SK-N-DZ (cell line): ENCODE results near the gene DLG1. TPM values are rescaled to one million over a fixed set of nuclear protein-coding genes. Genes with fewer than 3 reads are reported as not detected.

Experiments
- DNase-seq: peaks from one replicate; pipeline ENCODE4 v3.0.0-alpha.2; 2015; ENCODE audit warnings: low spot score
- polyA plus RNA-seq, 2 experiments: library from polyadenylated mRNA; depleted of rRNA; stranded (reverse); fragments of >200 nt; gene quantifications; 2 replicates each; pipeline ENCODE4 v1.2.3, GENCODE V29; 2014

DLG1 gene
- 20.7 and 29.1 TPM in 2 replicates for polyA plus RNA-seq (2014; cell fraction: cytosol; rRNA removed)
- 73.4 and 184 TPM in 2 replicates for polyA plus RNA-seq (2014; cell fraction: nucleus; rRNA removed)

DNA sequence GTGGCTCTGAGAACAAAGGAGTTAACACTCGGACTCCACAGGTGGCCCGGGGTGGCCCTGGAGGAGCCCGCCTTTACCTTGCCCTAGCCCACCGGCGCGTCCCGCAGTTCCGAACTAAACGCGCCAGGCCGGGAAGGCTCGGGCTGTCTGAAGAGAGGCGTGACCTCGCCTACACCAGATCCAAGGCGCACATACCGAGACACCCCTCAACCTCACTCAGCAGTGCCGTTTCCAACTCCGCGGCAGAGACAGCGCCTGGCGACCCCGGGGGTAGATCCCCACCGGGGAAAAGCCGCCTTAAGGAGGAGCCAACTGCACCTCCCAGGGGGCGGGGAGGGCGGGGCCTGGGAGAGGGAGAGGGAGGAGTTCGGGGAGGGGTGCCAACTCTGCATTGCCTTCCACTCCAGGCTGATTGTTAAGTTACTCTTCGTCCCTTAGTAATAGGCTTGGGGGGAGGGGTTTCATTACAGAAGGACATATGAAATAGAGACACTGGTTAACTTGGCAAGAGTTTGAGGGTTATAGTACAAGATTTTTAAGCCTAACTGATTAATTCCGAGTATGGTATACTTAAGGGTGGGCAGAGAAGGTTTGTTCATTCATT is at the start of gene DLG1:
DLG1 (minus strand) TSS at position 272 of the 604 bp plus-strand sequence. CDS start 1,408 bp downstream, outside the sequence.
- peak; percentile 86 for DNase-seq

DNA sequence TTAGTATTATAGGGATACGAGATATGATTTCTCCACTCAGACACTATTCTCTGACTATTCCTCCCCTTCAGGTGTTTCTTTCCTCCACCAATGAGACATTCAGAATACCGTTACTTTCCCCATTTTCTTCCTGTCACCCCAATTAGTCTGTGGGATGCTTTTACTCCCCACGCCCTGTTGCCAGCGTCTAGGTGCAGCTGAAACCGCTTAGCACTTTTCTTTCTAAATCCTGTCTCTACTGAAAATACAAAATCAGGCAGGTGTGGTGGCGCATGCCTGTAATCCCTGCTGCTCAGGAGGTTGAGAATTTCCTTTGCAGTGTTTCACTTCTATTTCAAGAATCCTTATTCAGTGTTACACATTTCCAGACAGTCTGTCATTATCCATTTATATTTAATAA is 49.6 kb upstream of the DLG1 start:
- no peak for DNase-seq

DNA sequence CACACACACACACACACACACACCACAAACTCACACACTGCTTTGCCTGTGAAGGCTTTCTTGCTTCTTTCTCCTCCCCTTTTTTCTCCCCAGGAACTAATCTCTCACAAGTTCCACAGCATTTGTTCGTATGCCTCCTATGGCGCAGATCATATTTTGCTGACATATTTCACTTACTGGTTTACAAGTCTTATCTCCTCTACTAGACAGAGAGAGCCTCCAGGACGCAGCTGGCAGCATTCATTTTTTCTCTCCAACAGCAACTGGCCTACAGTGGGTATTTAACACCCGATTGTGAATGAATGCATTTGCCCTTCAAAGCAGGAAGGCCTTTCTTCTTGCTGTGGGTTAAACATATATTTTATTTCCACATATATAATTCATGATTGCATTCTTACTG is 47.0 kb upstream of the DLG1 start:
- DNase-seq, result no peak

DNA sequence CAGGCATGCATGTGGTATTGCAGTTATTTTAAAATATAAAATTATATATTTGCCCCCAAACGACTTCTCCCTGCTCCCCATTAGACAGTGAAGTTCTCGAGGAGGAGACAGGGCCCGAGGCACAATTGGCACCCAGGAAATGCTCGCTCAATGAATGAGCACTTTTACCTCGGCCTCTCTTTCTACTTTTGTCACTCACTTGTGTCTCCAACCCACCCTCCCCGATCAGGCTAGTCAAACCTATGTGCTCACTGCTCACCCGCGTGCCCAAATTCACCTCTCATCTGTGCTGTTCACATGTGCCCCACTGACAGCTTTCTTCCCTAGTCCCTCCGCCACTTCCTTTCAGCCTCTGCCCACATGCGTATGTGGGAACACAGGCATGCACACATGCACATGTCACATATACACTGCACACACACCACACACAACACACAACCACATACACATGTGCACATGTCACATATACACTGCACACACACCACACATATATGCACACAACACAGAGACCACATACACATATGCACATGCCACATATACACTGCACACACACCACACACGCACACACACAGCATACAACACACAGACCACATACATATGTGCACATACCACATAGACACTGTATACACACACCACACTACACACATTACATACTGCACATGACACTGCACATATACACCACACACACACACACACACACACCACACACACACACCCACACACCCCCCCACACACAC is 46.3 kb upstream of the DLG1 start:
- DNase-seq, result no peak

DNA sequence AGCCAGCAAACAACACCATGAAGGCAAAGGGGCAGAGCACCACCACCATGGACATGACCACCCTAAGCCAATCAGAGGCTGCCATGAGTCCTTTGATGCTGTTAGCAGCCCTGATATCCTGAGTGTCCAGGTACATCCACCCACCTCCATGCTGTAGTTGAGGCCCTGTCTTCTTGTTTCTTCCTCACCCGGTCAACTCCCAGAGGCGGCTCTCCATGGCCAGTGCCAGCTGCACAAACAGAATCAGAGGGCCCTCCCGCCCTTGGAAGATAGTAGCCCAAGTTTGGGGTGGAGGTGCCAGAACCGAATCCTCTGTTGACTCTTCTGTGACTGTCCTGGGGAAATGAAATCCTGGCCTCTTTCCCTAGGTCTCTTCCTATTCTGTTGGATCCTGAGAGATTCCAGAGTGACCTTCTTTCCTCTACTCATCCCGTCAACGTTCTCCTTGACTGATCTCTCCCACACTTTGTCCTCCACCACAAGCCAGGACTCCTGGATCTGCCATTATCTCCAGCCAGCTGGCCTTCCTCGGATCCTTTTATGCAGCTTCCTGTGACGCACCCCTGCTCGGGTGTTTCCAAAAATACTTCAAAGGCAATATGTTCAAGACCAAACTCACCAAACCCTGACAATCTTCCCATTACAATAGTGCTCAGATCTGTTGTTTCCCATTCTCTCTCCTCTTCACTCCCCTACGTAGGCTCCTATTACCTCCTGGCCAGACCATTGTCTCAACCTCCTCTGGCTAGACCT is 45.4 kb upstream of the DLG1 start:
- DNase-seq, result no peak

DNA sequence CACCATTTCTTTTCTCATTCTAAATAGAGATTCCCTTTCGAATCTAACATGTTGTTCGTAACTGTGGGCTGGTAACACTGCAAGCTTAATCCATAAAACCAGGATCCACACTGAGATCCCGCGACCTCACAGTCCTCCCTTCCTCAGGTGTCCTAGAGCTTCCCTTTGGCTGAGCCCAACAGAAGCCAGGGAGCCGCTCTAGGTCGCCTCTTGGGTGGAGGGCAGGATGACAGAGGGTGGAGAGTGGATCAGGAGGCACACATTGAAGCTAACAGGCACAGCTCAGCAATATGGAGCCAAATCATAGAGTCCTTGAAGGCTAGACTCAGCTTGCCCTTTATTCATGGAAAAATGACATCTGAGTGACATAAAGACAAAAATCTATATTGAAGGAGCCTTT is 44.7 kb upstream of the DLG1 start:
- no peak for DNase-seq

DNA sequence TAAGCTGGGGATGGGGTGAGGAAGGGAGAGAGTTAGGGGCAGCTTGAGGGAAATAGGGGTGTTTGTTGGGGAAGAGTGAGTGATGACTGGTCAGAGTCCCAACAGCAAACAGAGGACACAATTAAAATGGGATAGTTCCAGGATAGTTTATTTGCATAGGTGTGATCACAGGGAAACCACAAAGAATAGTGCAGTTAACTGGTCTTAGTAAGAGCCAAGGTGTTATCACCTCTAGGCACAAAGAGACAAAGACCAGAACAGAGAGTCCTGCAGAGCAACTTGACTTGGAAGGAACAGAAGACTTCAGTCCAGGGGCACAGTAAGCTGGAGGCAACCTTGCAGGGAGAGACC is 42.1 kb upstream of the DLG1 start:
- DNase-seq, result no peak

DNA sequence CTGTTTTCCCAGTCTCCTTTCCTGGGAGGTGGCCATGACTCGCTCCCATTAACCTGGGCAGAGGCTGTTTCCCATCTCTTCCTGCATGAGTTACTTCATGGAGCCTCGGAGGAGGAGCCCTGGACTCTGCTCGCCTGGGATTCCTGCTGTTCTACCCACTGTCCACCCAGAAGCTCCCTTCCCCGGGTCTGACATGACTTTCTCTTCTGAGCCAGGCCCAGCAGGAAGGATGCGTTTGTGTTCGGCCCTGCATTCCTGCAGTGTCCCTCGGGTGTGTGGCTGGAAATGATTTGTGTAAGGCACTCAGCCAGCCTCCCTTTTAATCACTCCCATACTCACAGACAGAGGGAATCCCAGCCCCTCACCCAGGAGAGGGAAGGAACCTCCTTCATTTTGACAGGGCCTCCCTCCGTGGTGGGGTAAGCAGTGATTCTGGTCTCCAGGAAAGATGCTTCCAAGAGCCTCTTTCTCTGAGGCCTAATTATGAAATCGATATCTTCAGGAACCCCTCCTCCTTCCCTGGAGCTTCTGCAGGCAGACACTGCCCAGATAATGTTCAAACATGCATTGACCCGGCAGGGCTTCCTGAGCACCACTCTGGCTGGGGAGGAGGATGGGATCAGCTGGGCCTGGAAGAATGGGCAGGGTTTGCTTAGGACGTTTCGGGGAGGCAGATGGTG is 41.6 kb upstream of the DLG1 start:
- DNase-seq, result peak; percentile 64

DNA sequence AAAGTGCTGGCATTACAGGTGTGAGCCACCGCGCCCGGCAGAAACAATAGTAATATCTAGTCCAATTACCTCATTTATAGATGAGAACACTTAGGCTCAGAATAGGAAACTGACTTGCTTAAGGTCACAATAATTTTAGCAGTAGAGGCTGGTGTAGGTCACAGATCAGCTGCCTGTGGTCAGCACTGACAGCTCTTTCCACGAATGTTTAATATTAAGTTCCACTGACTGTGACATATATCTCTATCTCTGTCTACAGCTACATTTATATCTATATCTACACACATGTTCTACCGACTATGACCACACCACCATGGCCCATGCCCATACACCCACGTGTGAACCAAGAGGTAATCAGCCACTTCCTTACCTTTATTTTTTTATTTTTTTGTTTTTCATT is 40.2 kb upstream of the DLG1 start:
- no peak for DNase-seq

DNA sequence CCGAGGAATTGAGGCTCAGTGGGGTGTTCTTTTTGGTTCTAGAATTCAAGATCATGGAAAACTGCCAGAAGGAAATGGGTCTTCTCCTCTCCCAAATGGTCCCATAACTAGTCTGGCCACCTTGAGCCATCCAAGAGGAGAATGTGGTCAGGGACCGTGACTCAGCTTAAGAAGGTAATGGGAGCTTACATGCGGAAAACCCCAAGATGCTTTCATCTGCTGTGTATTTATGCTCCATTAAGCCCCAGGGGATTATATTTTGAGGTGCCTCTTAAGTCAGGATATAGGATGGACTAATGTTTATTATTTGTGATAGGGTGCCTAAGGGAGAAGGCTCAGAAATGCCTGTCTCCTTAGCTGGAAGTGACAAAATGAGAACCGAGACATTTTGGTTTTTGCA is 39.2 kb upstream of the DLG1 start:
- DNase-seq, result no peak

DNA sequence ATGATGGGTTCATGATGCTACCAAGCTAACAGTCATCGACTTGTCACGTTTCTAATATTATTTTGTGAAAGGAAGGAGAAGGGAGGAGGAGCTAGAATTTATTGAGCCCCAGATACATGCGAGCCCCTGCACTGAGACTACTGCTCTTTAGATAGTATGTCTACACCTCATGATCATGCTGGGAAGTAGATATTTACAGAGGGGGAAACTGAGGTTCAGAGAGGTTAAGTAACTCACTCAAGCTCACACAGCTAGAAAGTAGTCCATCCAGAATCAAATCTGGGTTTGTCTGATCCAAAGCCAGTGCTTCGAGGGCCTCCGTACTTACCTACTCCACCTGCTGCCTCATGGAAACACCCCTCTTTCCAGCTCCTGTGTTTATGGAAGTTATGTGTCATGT is 38.8 kb upstream of the DLG1 start:
- DNase-seq, result no peak

DNA sequence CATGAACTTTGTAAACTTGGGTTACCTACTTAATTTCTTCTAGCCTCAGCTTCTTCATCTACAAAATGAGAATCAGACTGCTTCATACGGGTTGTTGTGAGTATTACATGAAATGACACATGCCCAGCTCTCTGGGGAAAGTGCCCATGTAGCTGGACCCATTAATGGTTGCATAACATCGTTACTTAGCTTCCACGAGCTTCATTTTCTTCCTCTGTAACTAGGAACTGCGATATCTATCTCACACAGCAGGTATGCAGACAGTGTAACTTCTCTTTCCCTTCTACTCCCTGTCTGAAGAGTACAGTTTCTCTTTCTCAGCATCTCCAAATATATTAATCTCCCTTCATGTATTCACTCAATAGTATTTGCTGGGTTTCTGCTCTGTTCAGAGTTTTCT is 37.9 kb upstream of the DLG1 start:
- DNase-seq, result no peak

DNA sequence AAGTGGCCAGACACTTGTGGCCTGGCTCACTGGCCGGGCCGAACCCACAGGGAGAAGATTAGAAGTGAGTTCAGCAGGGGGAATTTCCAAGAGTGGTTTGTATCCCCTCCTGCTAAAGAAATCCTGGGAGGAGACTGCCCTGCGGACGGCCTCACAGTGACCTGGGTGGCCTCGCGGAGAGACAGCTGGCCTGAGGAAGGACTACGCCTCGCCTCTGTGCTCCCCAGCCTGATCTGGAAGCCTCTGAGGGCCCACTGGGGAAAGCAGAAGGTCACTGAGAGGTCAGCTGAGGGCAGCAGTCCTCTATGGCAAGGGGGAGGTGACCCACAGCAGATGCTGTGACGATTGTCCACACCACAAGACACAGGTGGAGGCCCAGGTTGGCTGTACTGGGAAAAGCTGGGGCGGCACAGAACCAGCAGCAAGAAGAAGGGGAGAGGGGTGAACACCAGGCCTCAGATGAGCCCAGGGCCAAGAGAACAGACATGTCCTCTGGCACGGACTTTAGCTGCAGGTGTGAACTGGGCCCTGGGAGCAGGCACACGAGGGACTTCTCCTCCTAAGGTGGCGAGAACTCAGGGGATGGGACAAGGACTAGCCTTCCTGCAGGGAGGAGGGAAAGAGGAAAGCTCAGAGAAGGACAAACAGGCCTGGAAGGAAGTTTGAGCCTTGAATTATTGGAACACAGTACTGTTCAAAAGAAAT is 37.2 kb upstream of the DLG1 start:
- peak; percentile 26 for DNase-seq

DNA sequence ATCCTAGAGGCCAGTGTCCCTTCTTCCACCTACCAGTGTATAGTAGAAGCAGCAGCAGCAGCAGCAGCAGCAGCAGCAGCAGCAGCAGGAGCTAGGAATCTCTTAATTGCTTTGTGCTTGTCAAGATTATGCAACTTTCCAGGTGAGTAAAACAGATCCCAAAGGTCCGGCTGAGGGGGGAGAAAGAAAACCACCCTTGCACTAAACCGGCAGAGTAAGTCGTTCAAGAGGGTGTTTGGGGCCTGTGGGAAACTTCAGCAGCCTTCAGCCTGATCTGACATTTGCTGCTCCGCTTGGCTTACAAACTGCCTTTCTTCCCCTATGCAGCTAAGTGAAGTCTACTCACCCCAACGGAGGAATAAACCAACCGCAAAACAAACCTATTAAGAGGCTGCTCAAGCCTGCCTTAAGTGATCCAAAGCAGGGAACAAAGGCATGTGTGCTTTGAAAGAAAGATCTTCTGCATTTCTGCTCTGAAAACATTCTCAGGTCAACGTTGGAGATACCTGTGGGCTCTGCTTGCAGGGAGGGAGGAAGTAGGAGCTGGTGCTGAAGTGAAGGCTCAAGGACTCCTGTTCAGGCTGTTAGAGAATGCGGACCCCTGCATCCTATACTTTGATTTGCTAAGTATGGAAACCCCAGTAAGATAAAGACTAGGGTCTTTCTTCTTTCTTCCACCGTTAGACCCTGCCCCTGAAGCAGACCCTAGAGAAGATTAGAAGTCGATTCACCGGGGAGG is 35.7 kb upstream of the DLG1 start:
- no peak for DNase-seq

DNA sequence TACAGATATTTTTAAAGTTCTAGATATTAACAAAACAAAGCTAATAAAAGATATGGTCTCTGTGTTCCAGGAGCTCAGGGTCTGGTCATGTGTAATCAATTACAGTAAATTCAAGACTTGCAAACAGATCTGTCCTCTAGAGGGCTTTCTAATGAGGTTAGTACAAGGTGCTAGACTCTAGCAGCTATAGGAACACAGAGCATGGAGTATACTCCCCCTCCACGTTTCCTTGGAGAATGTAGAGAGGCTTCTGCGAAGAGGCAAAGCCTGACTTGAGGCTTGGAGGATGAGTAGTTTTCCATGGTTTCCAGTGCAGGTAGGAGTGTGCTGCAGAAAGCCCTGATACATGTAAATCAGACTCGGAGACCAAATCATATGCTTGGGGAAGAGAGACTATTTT is 32.7 kb upstream of the DLG1 start:
- peak; percentile 55 for DNase-seq

DNA sequence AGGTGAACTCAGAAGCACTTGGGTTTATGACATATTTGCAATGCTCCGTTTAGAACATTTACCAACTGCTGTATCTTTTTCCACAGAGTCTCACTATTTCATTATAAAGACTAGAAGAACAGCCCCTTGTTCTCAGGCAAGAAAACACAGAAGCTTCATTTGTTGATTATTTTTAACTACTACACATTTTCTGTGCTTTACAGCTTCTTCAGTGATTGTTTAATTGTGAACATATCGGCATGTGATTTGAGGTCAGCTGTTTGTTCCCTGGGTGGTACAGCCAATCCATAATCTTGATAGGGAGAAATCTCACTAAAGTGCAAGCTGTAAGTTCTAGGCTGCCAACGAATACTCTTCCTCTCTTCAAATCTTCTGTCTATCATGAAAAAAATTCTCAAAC is 31.0 kb upstream of the DLG1 start:
- no peak for DNase-seq

DNA sequence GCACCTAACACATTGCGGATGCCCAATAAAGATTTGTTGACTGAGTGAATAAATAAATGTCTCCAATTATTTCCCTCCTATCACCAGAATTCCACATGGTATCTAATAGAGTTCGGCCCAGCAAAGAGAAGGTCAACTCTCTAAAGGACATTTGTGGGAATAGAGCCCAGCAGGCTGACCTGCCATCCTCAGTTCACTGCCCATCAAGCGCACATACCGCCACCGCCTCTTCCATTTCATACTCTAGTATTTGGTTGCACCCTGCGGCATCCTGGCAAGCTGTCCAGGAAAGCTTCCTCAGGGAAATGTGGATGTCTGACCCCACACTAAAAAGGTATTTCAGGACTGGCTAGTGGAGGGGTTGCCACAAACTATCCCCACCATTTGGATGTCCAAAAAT is 29.8 kb upstream of the DLG1 start:
- no peak for DNase-seq

DNA sequence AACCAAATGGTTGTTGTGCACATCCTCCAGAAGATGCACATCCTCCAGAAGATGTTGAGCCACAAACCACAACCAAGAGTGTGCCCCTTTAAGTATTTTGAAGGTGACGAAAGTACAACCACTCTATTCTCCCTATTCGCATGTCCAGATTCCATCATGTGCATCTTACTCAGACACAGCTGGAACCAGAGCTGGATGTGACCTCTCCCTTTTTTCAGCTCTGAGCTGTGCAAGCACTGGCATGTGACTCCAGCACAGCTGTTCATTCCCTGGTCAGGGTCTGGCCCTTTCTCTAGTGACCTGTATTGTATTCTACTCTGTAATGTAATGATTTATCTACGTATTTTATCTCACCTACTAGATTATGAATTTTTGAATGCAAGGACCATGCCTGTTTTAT is 29.3 kb upstream of the DLG1 start:
- DNase-seq, result no peak

DNA sequence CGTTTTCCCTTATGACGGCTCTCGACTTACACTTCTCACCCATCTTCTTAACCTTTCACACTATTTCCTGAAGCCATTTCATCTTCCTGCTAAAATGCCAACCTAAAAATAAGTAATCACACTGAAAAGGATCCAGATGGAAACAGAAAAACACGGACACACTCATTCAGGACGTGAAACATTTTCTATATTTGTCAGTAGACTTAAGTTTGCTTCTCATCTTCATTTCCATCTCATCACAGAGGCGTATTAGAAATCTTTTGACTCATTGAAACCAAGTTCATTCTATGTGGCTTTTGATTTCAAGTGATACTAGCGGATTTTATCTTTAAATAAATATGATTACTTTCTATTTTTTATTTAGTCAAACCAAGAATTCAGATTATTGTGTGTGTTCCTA is 27.4 kb upstream of the DLG1 start:
- DNase-seq, result no peak

DNA sequence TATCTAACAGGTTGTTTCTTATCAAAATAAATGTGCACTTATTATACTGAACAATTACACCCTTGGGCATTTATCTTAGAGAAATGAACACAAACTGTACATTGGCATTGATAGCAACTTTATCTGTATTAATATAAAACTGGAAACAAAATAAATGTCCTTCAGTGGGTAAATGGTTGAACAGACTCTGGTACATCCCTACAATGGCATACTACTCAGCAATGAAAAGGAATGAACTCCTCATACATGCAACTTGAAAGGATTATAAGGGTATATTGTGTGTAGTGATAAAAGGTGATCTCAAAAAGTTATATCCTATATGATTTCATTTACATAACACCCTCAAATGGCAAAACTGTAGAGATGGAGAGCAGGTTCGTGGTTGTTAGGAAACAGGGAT is 23.7 kb upstream of the DLG1 start:
- no peak for DNase-seq

DNA sequence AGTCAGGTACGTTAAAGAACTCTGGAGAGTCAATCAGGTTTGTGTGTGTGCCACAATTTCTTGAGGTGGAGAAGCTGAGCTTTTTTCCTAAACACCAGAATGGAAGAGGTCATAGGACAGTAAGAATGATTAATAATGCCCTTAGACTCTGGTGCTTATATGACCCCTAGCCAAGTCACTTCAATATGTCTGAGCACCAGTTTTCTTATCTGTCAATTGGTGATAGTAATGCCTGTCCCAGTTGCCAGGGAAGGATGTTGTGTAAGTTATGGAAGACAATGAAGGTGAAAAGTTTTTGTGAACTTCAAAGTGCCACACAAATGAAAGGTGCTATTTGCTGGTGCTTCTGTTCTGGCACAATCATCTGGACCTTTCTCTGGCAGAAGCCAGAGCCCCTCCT is 22.2 kb upstream of the DLG1 start:
- no peak for DNase-seq
